Loucy (cell line): Measurements from ENCODE around the gene B3GALNT1.

Experiments
- H2AFZ ChIP-seq: fragments of 200-600 bp; sonication (generic); 2 replicates; pipeline ENCODE4 v1.6.0; 2016; ENCODE audit warnings: antibody characterized with exemption, mild to moderate bottlenecking, low read length, moderate library complexity
- H3F3A ChIP-seq: fragments of 200-600 bp; 2 replicates; pipeline ENCODE4 v1.6.0; 2016; ENCODE audit warnings: antibody characterized with exemption, low read depth, mild to moderate bottlenecking
- H3K27me3 ChIP-seq: fragments of 200-600 bp; sonication (generic); 2 replicates; pipeline ENCODE4 v1.6.1; 2014; ENCODE audit warnings: low read length, mild to moderate bottlenecking; ENCODE audit not compliant: insufficient read depth, poor library complexity, severe bottlenecking
- H3K36me3 ChIP-seq: fragments of 200-600 bp; sonication (generic); 2 replicates; pipeline ENCODE4 v1.6.1; 2016; ENCODE audit warnings: low read length; ENCODE audit not compliant: insufficient read depth
- H3K4me1 ChIP-seq: fragments of 200-600 bp; sonication (generic); 2 replicates; pipeline ENCODE4 v1.5.1; 2014; ENCODE audit warnings: low read length, mild to moderate bottlenecking; ENCODE audit not compliant: insufficient read depth, poor library complexity, severe bottlenecking
- H3K4me2 ChIP-seq: fragments of 200-600 bp; sonication (generic); 2 replicates; pipeline ENCODE4 v1.6.0; 2014; ENCODE audit warnings: antibody characterized with exemption, low read length, low read depth, mild to moderate bottlenecking; ENCODE audit not compliant: poor library complexity, severe bottlenecking
- H3K4me3 ChIP-seq: fragments of 200-600 bp; sonication (generic); 2 replicates; pipeline ENCODE4 v1.5.1; 2014; ENCODE audit warnings: low read length, mild to moderate bottlenecking, mixed read lengths; ENCODE audit not compliant: poor library complexity, severe bottlenecking
- H3K79me2 ChIP-seq: fragments of 200-600 bp; sonication (generic); 2 replicates; pipeline ENCODE4 v1.6.1; 2014; ENCODE audit warnings: low read length; ENCODE audit not compliant: insufficient read depth
- H3K9ac ChIP-seq: fragments of 200-600 bp; sonication (generic); 2 replicates; pipeline ENCODE4 v1.6.0; 2014; ENCODE audit warnings: mild to moderate bottlenecking, low read depth, low read length, moderate library complexity; ENCODE audit not compliant: poor library complexity, severe bottlenecking
- H3K9me2 ChIP-seq: fragments of 200-600 bp; sonication (generic); replicated peaks from 2 replicates; pipeline ENCODE4 v1.6.1; 2016; ENCODE audit warnings: low read depth, low read length, mixed read lengths
- H3K9me3 ChIP-seq: fragments of 200-600 bp; sonication (generic); 2 replicates; pipeline ENCODE4 v1.6.1; 2014; ENCODE audit warnings: mild to moderate bottlenecking, antibody characterized with exemption, low read length, low read depth; ENCODE audit not compliant: insufficient read depth
- H4K20me1 ChIP-seq: fragments of 200-600 bp; sonication (generic); 2 replicates; pipeline ENCODE4 v1.6.0; 2014; ENCODE audit warnings: antibody characterized with exemption, low read length, mild to moderate bottlenecking; ENCODE audit not compliant: insufficient read depth, poor library complexity, severe bottlenecking
- CTCF ChIP-seq: fragments of 200-600 bp; sonication (generic); conservative IDR thresholded peaks from 2 replicates; pipeline ENCODE4 v1.5.1; 2014; ENCODE audit warnings: mild to moderate bottlenecking, antibody characterized with exemption, low read length
- EZH2phosphoT487 ChIP-seq: fragments of 200-600 bp; IDR thresholded peaks from 2 replicates; pipeline ENCODE4 v1.6.1; 2018; ENCODE audit warnings: antibody characterized with exemption, mild to moderate bottlenecking, moderate library complexity, borderline replicate concordance

B3GALNT1 gene

GRCh38 chr3:161103776-161104385 lies 1.3 kb downstream of the B3GALNT1 start:
- Histone ChIP-seq H3K27me3 (no peaks in the 10 kb centered on the region), H3K79me2 (no peaks in the 10 kb centered on the region), H2AFZ (no peak overlapping the region), H3K4me2 (no peak overlapping the region), H3K36me3 (no peaks in the 10 kb centered on the region), H3K9me3 (no peaks in the 10 kb centered on the region), H3F3A (no peaks in the 10 kb centered on the region), H3K4me3 (no peak overlapping the region), H3K9ac (no peak overlapping the region), H3K9me2 (no peaks in the 10 kb centered on the region), H4K20me1 (no peaks in the 10 kb centered on the region), H3K4me1 (peaks cover 22% of the 10 kb centered on the region)
- TF ChIP-seq CTCF (no peak), EZH2phosphoT487 (no peak)

- no peak for TF ChIP-seq CTCF
- no peaks in the 10 kb centered on the region for H3K79me2 ChIP-seq
- no peaks in the 10 kb centered on the region for H4K20me1 ChIP-seq
- H3K4me2 ChIP-seq: no peak overlapping the region
- H3F3A ChIP-seq: no peaks in the 10 kb centered on the region
- no peaks in the 10 kb centered on the region for H3K36me3 ChIP-seq
- no peaks in the 10 kb centered on the region for H3K27me3 ChIP-seq
- no peak overlapping the region for H3K9ac ChIP-seq
- H2AFZ ChIP-seq: no peak overlapping the region
- no peak overlapping the region for H3K4me3 ChIP-seq
- H3K4me1 ChIP-seq: peaks cover 9% of the 10 kb centered on the region
- no peaks in the 10 kb centered on the region for H3K9me2 ChIP-seq
- H3K9me3 ChIP-seq: no peaks in the 10 kb centered on the region
Measured at GRCh38 chr3:161101609-161102008, 3.5 kb downstream of the B3GALNT1 start.

GRCh38 chr3:161100994-161101393 lies 4.2 kb downstream of the B3GALNT1 start:
- Histone ChIP-seq H3K4me1 (peaks cover 10% of the 10 kb centered on the region), H3K79me2 (no peaks in the 10 kb centered on the region), H3F3A (no peaks in the 10 kb centered on the region), H3K4me2 (no peak overlapping the region), H3K36me3 (no peaks in the 10 kb centered on the region), H2AFZ (no peak overlapping the region), H3K27me3 (no peaks in the 10 kb centered on the region), H3K9ac (no peak overlapping the region), H3K4me3 (no peak overlapping the region), H4K20me1 (no peaks in the 10 kb centered on the region), H3K9me3 (no peaks in the 10 kb centered on the region), H3K9me2 (no peaks in the 10 kb centered on the region)
- TF ChIP-seq EZH2phosphoT487 (no peak), CTCF (no peak)
